ENCODE data around the gene ADAMTSL2. TPM values are rescaled to one million over a fixed set of nuclear protein-coding genes. Genes with fewer than 3 reads are reported as not detected.
"Not testable (repeated sequence)": the region's sequence is repeated elsewhere in the genome, so short reads cannot be mapped to it uniquely, and the experiment has no call there.

The ADAMTSL2 gene
- polyA plus RNA-seq, 4 donors, result 1.5 to 2.8 (median 2.2) TPM

DNA sequence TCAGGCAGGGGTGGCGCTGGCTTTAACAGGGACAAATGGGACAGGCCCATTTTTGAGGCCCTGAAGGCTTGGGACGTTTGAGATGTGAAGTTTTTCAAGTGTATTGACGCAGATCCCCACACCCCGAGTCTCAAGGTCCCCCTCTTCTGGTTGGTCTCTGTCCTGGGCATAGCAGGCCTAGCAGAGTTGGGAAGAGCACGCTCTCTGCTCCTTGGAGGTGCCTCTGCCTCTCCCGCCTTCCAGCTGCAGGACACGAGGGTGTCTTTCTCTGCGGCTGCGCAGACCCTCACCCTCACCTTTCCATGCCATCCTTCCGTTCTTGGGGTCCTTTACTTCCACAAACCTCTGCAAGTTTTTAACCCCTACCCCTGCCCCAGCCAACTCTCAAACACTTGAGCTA lies 18.6 kb downstream of the ADAMTSL2 start:
- no peak for DNase-seq (ENCODE audit: low read depth in 4 of 4, low spot score in 2 of 4)

DNA sequence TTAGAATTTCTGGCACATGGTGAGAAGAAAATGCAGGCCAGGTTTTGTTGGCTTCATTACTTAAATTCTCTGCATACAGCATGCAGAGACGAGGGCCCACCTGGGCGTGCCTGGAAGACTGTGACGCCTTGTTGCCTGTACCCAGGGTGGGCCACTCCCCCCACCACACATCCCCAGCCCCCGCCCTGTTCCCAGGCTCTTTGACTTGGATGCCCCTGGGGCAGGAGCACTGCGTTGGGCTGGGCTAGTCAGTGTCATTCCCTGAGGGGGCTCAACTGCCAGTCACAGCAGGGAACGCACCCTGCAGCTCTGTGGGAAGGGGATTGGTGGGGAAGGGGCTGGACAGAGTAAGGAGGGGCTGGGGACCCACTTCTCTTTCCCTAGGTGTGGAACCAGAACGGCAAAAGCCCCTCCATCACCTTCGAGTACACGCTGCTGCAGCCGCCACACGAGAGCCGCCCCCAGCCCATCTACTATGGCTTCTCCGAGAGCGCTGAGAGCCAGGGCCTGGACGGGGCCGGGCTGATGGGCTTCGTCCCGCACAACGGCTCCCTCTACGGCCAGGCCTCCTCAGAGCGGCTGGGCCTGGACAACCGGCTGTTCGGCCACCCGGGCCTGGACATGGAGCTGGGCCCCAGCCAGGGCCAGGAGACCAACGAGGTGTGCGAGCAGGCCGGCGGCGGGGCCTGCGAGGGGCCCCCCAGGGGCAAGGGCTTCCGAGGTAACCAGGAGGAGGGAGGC lies 19.6 kb downstream of the ADAMTSL2 start:
- DNase-seq (ENCODE audit: low read depth in 4 of 4, low spot score in 2 of 4), result no peak

DNA sequence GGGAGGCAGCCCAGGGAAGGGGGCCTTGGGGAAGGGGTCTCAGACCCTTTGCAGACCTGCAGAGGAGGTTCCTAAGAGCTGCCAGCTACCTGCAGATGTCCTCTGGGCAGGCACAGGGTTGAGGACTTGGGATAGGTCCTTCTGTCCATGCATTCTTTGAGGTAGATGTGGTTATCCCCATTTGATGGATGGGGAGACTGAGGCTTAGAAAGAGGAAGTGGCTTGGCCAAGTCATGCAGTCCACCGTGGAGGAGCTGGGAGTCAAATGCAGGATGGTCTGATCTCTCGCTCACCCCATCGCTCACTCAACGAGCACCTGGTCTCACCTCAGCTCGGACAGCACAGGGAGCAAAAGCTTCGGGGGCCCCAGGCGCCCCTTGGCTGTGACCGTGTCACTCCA lies 20.2 kb downstream of the ADAMTSL2 start:
- DNase-seq (ENCODE audit: low read depth in 4 of 4, low spot score in 2 of 4), result no peak

DNA sequence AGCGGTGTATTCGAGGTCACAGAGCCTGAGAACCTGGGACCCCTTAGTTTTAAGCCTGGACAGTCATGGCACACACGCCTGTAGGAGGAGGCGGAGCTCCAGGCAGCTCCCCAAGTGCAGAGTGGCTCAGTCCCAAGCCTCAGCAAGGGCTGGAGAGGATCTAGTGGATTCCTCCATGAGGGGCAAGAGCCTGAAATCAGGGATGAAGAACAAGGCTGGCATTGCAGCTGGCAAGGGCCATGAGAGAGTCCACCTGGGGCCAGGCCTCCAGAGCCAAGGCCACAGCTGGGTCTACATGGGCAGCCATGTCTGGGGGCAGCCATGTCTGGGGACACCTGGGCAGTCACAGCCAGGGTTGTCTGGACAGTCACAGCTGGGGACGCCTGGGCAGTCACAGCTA lies 21.9 kb downstream of the ADAMTSL2 start:
- no peak for DNase-seq (ENCODE audit: low read depth in 4 of 4, low spot score in 2 of 4)

DNA sequence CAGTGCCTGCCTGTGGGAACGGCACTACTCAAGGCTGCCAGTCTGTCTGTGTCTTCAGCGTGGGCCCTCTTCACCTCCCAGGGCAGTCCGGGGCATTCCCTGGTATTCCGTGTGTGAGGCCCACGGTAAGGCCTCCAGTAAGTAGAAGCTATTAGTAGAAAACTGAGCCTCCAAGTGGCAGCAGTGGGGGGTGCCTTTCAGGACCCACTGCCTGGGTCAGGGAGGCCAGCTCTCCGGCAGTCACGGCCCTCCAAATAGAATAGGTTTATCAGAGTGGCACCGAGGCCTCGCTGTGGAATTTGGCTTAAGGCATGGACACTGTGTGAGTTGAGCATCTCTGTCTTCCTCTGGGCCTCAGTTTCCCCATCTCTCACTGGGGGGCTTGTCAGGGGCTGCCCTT lies 23.1 kb downstream of the ADAMTSL2 start:
- no peak for DNase-seq (ENCODE audit: low read depth in 4 of 4, low spot score in 2 of 4)

DNA sequence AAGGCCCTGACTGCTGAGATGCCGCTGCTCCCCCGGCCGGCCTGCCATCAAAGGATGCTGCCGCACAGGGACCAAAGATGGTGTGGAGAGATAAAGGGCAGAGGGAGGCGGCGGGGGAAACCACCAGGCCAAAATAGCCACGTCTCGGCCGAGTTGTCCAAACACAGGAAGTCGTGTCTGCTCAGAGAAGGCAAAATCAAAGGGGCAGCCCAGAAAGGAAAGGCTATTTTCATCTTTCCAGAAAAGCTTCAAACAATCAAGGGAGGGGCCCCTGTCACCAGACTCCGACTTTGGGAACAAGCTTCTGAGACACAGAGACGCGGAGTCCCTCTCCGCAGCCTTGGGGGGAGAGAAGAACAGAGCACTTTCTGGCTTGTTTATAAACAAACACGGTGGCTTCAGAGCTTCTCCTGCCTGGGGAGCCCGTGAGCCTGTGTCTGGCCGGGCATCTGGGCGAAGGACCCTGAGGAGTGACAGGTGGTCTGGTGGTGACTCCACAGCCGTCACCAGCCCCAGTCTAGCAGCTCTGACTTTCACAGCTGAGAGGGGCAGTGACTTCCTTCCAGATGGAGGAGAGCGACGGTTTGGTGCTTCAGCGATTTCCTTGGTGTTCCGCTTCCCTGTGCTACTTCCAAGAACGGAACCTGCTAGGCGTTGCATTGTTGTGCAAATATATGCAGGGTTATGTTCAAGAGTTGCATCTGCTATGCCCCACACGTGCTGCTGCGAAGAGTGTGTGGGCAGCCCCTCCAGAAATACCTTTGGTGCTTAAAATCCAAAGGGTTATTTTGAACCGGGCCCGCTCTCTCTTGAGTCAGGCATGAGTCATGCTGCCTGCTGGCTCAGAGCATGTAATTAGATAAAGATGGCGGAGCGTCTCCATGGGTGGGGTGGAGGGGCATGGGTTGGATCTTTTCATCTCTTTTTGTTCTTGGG lies 24.0 kb downstream of the ADAMTSL2 start:
- no peak for DNase-seq (ENCODE audit: low read depth in 4 of 4, low spot score in 2 of 4)

DNA sequence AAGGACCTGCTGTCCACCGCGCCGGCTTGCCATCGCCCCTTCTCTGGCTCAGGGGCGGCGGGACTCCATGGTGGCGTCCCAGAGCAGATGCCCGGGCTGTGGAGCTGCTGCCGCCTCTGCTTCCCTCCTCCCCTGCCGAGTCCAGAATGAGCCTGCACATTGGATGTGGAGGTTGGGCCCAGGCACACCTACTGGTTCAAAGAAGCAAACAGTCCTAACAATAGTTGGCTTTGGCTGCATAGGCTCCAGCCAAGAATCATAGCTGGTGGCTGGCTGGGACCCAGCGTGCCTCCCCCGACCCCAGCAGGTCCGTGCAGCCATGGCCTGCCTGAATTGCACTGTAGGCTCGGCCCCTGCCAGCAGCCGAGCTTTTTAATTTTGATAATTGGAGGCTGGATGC lies 25.8 kb downstream of the ADAMTSL2 start:
- DNase-seq (ENCODE audit: low read depth in 4 of 4, low spot score in 2 of 4), result no peak

DNA sequence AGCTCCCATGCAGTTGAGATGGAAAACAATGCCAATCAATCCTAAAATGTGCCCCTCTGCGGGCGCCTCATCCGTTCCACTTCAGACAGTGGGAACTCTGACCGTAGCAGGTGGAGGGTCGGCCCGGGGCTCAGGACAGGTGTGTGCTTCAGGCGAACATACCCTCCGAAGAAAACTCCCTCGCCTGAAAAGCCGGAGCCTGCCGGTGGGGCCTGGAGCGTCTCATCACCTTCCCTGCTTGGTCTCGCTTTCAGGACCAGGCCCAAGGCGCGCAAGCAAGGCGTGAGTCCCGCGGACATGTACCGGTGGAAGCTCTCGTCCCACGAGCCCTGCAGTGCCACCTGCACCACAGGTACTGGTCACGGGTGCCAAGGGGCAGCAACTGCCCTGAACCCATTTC lies 26.4 kb downstream of the ADAMTSL2 start:
- DNase-seq (ENCODE audit: low read depth in 4 of 4, low spot score in 2 of 4), result no peak

DNA sequence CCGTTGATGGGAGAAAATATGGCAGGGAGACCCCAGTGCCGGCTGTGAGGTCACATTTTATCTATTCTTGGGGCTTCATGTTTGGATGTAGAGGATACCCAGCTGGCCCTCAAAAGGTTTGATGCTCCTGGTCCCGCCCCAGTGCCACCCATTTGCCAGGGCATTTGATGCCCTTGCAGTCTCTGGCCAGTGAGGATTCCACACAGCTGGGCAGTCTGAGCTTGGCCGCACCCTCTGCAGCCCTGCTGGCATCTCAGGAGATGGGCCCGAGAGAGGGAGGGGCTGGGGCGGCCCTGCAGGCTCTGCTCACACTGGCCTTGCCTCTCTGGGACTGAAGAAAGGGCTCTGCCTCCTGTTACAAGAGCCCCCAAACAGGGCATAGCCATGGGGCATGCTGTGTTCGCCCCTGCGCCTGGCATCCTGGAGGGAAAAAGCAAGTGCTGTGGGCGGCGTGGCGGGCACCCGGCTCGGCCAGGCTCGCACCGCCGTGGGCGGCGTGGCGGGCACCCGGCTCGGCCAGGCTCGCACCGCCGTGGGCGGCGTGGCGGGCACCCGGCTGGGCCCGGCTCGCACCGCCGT lies 27.6 kb downstream of the ADAMTSL2 start:
- DNase-seq (ENCODE audit: low read depth in 4 of 4, low spot score in 2 of 4), result no peak

DNA sequence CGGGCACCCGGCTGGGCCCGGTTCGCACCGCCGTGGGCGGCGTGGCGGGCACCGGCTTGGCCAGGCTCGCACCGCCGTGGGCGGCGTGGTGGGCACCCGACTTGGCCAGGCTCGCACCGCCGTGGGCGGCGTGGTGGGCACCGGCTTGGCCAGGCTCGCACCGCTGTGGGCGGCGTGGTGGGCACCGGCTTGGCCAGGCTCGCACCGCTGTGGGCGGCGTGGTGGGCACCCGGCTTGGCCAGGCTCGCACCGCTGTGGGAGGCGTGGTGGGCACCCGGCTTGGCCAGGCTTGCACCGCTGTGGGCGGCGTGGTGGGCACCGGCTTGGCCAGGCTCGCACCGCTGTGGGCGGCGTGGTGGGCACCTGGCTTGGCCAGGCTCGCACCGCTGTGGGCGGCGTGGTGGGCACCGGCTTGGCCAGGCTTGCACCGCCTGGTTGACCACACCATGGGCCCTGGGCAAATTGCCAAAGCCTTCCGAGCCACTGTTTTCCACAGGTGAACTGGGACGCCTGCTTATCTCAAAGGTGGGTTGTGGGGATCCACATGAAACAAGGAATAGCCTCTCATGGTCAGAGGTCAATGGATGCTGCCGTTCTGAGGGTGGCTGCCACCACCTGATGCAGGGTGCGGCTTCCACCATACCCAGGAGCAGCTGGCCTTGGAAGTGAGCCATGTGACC lies 28.2 kb downstream of the ADAMTSL2 start:
- no peak for DNase-seq (ENCODE audit: low read depth in 4 of 4, low spot score in 2 of 4)

DNA sequence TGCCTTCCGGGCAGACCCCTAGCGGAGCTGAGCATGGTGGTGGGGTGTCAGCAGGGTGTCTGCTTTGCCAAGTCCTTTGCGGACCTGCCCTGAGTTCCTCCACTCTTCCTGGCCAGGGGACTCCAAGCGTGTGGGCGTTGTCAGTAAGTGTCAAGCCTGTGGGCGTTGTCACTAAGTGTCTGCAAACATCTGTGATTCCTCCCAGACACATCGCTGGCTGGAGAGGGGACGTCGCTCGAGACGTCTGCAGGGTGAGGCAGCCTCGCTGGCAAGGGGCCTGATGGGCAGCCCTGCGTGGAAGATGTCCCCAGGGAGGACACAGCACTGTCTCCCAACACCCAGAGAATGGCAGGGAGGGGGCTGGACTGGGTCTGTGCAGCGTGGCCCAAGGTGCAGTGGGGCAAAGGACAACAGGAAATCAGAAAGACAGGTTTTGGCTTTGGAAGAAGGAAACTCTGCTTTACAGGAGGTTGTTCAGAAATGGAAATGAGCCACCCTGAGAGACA lies 28.8 kb downstream of the ADAMTSL2 start:
- no peak for DNase-seq (ENCODE audit: low read depth in 4 of 4, low spot score in 2 of 4)

DNA sequence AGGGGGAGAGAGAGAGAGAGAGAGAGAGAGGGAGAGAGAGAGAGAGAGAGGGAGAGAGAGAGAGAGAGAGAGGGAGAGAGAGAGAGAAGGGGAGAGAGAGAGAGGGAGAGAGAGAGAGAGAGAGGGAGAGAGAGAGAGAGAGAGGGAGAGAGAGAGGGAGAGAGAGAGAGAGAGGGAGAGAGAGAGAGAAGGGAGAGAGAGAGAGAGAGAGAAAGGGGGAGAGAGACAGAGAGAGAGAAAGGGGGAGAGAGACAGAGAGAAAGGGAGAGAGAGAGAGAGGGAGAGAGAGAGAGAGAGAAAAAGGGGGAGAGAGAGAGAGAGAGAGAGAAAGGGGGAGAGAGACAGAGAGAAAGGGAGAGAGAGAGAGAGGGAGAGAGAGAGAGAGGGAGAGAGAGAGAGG lies 29.3 kb downstream of the ADAMTSL2 start:
- not testable (repeated sequence) for DNase-seq (ENCODE audit: low read depth in 4 of 4, low spot score in 2 of 4)

DNA sequence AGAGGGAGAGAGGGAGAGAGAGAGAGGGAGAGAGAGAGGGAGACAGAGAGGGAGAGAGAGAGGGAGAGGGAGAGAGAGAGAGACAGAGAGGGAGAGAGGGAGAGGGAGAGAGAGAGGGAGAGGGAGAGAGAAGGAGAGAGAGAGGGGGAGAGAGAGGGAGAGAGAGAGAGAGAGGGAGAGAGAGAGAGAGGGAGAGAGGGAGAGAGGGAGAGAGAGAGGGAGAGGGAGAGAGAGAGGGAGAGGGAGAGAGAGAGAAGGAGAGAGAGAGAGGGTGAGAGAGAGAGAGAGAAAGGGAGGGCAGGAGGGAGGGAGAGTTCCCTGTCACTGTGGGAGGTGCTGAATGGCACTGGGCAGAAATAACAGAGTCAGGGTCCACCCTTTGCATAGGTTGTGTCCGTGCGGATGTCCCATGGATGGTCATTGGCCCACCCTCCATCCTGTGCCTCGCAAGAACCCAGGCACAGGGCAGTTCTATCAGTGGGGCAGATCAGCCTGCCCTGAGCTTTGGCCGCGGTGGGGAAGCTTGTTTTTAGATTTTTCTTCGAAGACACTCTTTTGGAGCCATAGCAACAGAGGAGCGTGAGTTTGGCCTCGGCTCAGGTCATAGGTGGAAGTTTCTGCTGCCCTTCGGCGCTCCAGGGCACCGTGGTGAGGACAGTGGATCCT lies 30.1 kb downstream of the ADAMTSL2 start:
- DNase-seq (ENCODE audit: low read depth in 4 of 4, low spot score in 2 of 4), result no peak

DNA sequence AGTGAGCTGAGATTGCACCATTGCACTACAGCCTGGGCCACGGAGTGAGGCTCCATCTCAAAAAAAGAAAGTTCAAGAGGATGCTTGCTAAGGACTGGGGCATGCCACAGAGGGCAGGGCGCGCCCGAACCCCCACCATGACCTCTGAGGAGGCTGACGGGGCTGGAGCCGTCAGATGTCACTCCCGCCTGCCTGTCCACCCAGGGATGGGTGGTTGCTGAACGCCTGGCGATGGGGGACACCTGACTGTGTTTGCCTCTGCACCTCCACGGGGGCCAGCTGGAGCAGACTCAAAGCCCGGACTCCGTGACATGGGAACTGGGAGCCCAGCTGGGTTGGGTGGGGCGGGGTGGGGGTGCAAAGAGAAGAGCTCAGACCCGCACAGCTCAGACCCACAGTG lies 31.9 kb downstream of the ADAMTSL2 start:
- DNase-seq (ENCODE audit: low read depth in 4 of 4, low spot score in 2 of 4), result no peak

DNA sequence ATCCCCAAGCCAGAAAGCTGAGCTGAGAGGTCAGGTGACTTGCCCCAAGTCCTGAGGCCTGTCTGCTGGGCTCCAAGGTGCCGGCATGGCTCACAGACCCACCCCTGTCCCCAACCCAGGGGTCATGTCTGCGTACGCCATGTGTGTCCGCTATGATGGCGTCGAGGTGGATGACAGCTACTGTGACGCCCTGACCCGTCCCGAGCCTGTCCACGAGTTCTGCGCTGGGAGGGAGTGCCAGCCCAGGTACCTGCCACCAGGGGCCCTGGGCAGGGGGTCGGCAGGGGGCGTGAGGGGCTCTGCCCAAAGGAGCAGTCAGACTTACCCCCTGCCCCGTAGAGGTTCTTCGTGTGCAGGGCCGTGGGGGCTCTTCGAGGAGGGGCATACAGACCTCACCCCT lies 32.3 kb downstream of the ADAMTSL2 start:
- DNase-seq (ENCODE audit: low read depth in 4 of 4, low spot score in 2 of 4), result no peak

DNA sequence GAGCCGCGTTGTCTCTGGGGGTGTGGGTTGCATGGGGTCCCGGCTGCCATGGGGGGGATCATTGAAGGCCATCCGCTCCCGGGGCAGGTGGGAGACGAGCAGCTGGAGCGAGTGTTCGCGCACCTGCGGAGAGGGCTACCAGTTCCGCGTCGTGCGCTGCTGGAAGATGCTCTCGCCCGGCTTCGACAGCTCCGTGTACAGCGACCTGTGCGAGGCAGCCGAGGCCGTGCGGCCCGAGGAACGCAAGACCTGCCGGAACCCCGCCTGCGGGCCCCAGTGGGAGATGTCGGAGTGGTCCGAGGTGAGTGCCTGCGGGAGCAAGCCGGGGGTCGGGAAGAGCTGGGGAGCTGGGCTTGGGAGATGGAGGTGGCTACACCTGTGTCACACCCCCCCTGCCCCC lies 33.7 kb downstream of the ADAMTSL2 start:
- no peak for DNase-seq (ENCODE audit: low read depth in 4 of 4, low spot score in 2 of 4)

DNA sequence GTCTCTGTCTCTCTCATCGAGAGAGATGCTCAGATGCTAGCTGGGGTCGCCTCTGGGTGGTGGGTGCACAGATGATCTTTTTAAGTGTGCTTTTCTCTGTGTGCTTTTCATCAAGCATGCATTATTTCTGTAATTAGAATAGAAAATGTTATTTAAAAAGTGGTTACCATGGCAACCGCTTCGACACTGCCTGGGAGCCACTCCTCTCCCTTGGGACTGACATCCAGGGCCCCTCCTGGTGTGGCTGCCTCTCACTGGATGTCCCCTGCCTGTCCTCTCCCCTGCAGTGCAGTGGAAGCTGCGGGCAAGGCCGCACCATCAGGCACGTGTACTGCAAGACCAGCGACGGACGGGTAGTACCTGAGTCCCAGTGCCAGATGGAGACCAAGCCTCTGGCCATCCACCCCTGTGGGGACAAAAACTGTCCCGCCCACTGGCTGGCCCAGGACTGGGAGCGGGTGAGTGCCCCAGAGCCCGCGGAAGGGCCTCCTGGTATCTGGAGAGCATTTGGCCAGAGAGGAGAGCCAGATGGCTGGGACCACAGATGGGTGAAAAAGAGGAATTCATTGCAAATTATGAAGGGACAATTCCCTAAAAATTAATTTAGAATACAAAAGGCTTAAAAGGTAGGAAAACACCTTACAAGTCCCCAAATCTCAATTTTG lies 34.7 kb downstream of the ADAMTSL2 start:
- no peak for DNase-seq (ENCODE audit: low read depth in 4 of 4, low spot score in 2 of 4)

DNA sequence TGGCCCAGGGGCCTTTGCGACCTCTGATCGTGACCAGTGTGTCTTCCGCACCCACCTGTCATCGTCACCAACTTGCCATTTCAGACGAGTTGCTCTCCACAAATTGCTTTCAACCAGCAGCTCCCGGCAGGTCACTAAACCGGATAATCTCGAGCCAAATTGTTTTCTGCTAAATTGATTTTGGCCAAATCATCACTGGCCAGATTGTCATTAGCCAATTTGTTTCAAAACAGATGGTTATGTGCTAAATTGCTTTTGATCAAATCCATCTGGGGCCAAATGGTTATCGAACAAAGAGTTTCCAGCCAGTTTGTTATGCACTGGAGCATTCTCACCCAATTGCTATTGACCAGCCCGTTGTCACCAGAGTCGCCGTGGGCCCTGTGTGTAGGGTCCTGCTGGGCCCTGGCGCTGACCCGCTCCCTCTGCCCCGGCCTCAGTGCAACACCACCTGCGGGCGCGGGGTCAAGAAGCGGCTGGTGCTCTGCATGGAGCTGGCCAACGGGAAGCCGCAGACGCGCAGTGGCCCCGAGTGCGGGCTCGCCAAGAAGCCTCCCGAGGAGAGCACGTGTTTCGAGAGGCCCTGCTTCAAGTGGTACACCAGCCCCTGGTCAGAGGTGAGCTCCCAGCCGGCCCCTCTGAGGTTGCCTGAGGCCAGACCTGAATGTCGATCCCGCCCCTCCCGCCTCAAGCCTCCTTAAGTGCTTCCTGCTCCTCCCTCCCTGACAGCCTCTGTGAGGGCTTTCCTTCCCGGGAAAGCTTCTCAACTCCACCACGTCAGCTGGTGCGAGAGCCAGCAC lies 35.6 kb downstream of the ADAMTSL2 start:
- no peak for DNase-seq (ENCODE audit: low read depth in 4 of 4, low spot score in 2 of 4)

DNA sequence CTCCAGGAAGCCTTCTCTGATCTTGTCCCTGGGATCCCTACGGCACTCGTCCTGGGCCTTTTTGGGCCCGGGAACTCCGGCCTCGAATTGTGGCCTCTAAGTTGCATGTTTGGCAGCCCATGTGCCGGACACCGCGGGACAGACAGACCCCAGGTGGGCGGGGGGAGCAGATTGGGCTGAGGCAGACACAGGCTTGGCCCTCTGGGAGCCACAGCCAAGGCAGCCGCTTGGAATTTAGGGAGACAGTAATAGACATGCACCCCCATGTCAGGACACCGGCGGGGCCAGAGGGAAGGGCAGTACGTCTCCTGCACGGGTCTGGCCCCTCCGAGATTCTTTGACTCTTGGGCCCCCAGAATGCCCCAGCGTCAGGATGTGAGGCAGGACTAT lies 36.2 kb downstream of the ADAMTSL2 start:
- no peak for DNase-seq (ENCODE audit: low read depth in 4 of 4, low spot score in 2 of 4)

All from left renal cortex interstitium (tissue), 4 donors.